NCI-H146 (cell line): Measurements from ENCODE around the gene BRCA2.

Source experiments
- DNase-seq: peaks from one replicate; lab custom pipeline; 2025; lab: John Stamatoyannopoulos, UW

The BRCA2 gene

GRCh38 chr13:32315238-32316027, at the start of gene BRCA2, which contains the start of gene ZAR1L:
Gene BRCA2 (plus strand): TSS chr13:32315508. CDS start chr13:32316461, 953 bp downstream.
Gene ZAR1L (minus strand): TSS chr13:32315363. CDS start chr13:32311925, 3,438 bp downstream.
- peak; percentile 91 for DNase-seq

- no peak for DNase-seq
Measured at GRCh38 chr13:32265726-32266125, 49.6 kb upstream of the BRCA2 start.

GRCh38 chr13:32266130-32266529, 49.2 kb upstream of the BRCA2 start:
- no peak for DNase-seq

GRCh38 chr13:32267836-32268439, 47.4 kb upstream of the BRCA2 start:
- peak; percentile 33 for DNase-seq

- DNase-seq: no peak
Measured at GRCh38 chr13:32272021-32272683, 43.2 kb upstream of the BRCA2 start.

GRCh38 chr13:32277839-32278238, 37.5 kb upstream of the BRCA2 start:
- no peak for DNase-seq

GRCh38 chr13:32278426-32278825, 36.9 kb upstream of the BRCA2 start:
- no peak for DNase-seq

GRCh38 chr13:32281096-32281495, 34.2 kb upstream of the BRCA2 start:
- no peak for DNase-seq

- DNase-seq: no peak
Measured at GRCh38 chr13:32282096-32282711, 33.1 kb upstream of the BRCA2 start.

GRCh38 chr13:32284927-32285632, 30.2 kb upstream of the BRCA2 start:
- DNase-seq: no peak

GRCh38 chr13:32285633-32285965, 29.7 kb upstream of the BRCA2 start:
- no peak for DNase-seq

GRCh38 chr13:32297206-32297605, 18.1 kb upstream of the BRCA2 start:
- no peak for DNase-seq

GRCh38 chr13:32298695-32299094, 16.6 kb upstream of the BRCA2 start:
- no peak for DNase-seq

GRCh38 chr13:32299893-32300292, 15.4 kb upstream of the BRCA2 start:
- no peak for DNase-seq

GRCh38 chr13:32300406-32300805, 14.9 kb upstream of the BRCA2 start:
- no peak for DNase-seq

GRCh38 chr13:32300920-32301319, 14.4 kb upstream of the BRCA2 start:
- DNase-seq: no peak

- no peak for DNase-seq
Measured at GRCh38 chr13:32302461-32302860, 12.8 kb upstream of the BRCA2 start.

- no peak for DNase-seq
Measured at GRCh38 chr13:32305646-32306045, 9.7 kb upstream of the BRCA2 start.

GRCh38 chr13:32309312-32310133, 5.8 kb upstream of the BRCA2 start:
- no peak for DNase-seq

GRCh38 chr13:32310134-32310706, 5.1 kb upstream of the BRCA2 start:
- DNase-seq: peak; percentile 16
